HG03575 (cell line): ENCODE measurements around the gene SKIC8.

ENCODE experiments used
- ATAC-seq: cut with Tn5 transposase; IDR thresholded peaks from one replicate; pipeline ENCODE4 v1.9.1; 2021; ENCODE audit not compliant: unreplicated experiment, insufficient number of reproducible peaks, low FRiP score; ENCODE audit errors: extremely low read depth

The SKIC8 gene

GRCh38 chr15:78239811-78240210 is 59.6 kb downstream of the SKIC8 start:
- no peak for ATAC-seq

GRCh38 chr15:78237146-78237545 is 62.3 kb downstream of the SKIC8 start:
- ATAC-seq, result no peak

GRCh38 chr15:78236491-78236890 is 62.9 kb downstream of the SKIC8 start:
- no peak for ATAC-seq

GRCh38 chr15:78234515-78235040 is 64.8 kb downstream of the SKIC8 start, which contains the start of gene ACSBG1:
ACSBG1 (minus strand) TSS chr15:78234565; CDS start chr15:78234501, 64 bp downstream.
- no peak for ATAC-seq

- no peak for ATAC-seq
These were observed 65.9 kb downstream of the SKIC8 start for GRCh38 chr15:78233496-78233895.
